HG02852 (cell line): ENCODE measurements around the gene MAEA.

ENCODE experiments used
- ATAC-seq: cut with Tn5 transposase; IDR thresholded peaks from one replicate; pipeline ENCODE4 v1.9.1; 2021; ENCODE audit warnings: mild to moderate bottlenecking, moderate library complexity; ENCODE audit not compliant: unreplicated experiment

Gene MAEA

DNA sequence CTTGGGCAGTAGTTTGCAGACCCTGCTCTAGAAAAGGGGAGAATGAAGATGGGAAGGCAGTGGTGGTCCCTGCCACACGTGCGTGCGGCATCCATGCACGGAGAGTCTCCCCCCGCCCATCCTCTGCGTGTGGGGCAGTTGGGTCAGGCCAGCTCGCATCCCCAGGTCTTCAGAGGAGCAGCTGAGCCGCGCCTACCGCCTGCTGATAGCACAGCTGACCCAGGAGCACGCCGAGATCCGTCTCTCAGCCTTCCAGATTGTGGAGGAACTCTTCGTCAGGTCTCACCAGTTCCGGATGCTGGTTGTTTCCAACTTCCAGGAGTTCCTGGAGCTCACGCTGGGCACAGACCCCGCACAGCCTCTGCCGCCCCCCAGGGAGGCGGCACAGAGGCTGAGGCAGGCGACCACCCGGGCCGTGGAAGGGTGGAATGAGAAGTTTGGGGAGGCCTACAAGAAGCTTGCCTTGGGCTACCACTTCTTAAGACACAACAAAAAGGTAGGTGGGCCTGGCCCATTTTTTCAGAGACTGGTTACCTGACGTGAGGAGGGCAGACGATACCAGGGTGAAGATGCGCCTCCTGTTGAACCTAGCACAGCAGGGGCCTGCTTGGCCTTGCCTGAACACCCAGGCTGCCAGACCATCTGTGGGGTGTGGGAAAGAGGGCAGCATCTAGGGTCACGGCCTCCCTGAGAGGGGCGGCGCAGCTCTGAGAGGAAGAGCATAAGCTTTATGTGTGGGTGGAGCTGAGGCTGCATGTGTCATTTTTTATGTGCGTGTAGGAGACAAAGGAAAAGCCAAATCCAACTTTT is 59.9 kb downstream of the MAEA start:
- no peak for ATAC-seq

DNA sequence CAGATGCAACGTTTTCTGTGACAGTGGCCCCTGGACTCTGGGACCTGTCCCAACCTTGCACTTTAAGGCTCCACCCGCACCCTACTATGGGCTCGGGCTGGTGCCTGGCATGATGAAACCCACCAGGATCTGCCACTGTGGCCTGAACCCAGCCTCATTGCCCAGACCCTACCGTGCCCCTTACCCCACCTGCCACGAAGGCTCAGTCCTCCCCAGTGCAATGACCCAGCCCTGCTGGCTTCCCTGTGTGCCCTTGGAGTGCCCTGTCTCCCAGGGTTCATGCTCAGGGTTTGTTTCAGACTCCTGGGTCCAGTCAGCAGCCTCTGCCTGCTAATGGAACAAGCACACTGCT is 60.5 kb downstream of the MAEA start:
- no peak for ATAC-seq

DNA sequence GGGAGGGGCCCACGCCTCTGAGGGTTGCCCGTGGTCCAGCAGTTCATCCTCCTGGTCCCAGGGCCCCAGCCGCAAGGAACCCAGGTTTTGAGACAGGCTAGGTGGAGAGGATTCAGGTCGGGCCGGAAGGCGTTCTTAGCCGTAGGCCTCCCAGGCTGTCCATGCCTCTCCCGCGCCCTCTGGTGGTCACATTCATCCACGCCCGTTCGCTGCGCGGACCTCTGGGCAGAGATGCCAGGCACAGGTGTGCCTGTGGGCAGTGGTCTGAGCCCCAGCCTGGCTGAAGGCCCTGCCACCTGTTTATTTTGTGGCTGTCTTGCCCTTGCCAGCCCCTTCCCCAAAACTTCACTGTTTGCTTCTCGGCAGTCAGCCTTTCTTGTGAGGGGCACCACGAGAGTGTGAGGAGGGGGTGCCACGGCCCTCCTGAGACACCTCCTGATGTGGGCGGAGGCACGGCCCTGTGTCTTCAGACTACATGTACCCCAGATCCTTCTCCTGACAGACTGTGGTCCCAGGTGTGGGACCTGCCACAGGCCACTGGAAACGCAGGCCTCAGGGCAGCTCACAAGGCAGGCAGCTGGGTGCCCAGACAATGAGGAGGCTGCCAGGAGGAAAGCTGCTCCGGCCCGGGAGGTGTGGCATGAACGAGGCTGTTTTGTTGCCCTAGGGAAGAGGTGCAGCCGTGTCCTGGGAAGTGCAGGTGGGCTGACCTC is 62.3 kb downstream of the MAEA start:
- no peak for ATAC-seq

DNA sequence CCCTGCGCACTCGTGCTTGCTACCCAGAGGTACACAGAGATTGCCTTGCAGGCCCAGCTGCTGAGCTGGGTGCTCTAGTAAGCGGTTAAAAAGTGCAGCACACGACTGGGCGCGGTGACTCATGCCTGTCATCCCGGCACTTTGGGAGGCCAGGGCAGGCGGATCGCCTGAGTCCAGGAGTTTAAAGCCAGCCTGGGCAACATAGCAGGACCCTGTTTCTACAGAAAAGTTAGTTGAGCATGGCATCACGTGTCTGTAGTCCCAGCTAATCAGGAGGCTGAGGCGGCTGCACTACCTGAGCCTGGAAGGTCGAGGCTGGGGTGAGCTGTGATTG is 62.8 kb downstream of the MAEA start:
- no peak for ATAC-seq

DNA sequence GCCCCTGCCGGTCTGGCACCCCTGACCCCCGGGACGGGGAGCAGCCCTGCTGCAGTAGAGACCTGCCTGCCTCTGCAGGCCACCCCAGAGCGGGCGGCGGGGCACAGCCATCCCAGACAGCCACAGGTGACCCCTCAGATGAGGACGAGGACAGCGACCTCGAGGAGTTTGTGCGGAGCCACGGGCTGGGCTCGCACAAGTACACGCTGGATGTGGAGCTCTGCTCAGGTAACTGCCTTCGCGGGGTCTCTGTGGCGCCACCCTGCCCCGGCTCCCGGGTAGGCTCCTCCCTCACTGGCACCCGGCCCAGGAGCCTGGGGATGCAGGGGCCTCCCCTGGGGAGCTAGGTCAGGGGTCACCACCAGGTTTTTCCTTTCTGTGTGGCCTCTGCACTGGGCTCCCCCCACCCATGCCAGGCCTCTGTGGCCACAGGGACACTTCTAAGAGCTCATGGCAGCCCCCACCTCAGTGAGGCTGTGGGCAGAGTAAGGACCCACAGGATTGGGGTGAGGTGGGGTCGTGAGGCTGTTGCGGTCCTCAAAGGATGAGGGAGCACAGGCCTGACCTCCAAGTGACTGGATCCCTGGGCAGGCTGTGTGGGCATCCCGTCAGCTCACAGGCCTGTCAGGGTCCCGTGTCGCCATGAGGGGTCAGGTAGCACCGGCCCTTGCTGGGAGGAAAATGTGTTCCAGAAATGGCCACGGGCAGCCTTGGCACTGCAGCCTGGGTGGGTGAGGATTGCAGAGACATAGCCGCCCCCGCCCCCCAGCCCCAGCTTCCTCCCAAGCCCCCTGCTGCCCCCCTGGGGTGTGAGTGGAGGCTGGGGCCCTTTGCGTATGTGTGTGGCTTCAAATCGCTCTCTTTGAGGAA is 63.7 kb downstream of the MAEA start:
- ATAC-seq = no peak

DNA sequence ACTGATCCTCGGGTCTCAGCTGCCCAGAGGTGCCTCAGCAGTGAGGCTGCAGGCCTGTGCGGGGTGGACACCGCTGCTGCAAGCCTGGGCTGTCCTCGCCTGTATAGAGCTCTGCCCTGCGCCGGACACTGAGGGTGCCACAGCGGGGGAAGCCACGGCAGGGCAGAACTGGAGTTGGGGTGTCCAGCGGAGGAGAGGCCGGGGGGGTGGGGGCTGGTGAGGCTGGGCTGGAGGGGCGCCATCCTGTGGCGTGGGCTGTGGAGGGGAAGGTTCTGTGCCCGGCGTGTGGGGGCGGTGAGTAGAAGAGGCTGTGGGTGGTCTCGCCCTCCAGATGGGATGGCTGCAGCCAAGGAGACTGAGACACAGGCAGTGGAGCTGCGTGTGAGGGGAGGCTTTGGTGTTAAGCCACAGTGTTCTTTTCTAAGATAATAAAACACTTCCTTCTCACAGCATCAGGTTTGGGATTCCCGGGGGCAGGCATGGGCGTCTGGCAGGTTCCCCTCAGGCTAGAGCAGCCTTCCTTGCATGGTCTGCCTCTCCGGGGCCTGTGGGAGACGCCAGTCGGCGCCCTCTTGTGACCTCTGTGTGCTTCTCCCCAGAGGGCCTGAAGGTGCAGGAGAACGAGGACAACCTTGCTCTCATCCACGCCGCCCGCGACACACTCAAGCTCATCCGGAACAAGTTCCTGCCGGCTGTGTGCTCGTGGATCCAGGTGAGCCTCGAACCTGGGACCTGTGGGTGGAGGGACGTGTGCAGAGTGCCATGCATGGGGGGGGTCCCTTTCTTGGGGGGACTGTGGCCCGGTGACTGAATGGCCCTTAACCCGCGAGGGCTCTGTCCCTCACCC is 64.7 kb downstream of the MAEA start:
- ATAC-seq = no peak

DNA sequence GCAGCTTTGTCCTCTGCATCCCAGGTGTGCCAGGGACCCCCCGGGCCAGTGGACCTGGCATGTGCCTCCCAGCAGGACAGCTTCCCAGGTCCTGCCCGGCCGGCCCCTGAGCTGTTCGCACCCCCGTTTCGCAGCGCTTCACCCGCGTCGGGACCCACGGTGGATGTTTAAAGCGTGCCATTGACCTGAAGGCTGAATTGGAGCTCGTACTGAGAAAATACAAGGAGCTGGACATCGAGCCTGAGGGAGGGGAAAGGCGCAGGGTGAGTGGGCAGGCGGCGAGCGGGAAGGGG is 65.2 kb downstream of the MAEA start:
- ATAC-seq = no peak

DNA sequence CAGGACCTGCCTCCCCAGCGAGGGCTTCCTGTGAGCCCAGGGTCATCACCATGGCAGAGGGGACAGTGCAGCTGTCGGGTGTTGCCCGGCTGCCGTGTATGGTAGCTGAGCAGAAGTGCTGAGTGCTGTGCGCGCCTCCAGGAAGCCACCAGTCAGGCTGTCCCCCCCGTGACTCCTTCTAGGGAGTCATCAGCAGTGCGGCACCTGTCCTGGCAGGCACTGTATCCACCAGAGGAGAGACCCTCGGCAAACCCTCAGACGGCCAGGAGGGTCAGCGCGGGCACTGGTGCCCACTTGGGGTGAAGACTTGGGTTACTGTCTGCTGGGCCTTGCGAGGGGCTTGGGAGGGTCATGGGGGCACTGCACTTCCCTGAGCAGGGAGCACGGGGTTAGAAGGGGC is 65.7 kb downstream of the MAEA start:
- no peak for ATAC-seq

DNA sequence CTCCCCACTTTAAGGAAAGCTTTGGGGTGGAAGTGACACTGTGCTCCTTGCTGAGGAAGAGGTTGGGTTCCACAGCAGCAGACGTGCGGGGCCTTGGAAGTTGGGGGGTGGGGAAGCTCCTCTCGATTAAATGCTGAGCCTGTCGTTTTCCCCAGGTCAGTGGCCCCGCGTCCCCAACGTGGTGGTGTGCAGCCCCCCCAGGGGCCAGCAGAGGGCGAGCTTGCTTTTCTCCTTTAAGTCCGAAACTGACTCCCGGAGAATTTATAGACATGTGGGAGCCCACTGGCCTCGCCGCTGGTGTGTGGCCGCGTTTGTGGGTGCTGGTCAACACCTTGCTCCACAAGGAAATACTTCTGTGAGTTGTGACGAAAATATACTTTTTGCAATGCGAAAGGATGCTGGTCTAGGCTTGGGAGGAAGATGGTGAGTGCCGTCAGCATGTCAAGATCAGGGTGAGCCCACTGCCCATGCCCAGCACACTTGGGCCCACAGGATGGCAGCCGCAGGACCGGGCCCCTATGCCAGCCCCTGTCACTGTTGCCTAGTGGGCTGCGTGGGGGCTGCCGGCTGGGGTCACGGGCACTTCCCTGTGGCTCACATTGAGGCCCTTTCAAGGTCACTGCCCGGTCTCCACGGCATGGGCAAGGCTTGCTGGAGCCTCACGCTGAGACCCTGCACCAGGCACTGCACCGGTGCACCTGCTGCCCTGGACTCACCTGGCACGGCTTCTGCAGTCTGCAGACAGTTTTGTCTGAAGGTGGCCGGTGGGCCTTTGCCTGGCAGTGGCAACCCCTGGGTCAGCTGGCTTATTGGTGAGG is 66.7 kb downstream of the MAEA start:
- no peak for ATAC-seq

DNA sequence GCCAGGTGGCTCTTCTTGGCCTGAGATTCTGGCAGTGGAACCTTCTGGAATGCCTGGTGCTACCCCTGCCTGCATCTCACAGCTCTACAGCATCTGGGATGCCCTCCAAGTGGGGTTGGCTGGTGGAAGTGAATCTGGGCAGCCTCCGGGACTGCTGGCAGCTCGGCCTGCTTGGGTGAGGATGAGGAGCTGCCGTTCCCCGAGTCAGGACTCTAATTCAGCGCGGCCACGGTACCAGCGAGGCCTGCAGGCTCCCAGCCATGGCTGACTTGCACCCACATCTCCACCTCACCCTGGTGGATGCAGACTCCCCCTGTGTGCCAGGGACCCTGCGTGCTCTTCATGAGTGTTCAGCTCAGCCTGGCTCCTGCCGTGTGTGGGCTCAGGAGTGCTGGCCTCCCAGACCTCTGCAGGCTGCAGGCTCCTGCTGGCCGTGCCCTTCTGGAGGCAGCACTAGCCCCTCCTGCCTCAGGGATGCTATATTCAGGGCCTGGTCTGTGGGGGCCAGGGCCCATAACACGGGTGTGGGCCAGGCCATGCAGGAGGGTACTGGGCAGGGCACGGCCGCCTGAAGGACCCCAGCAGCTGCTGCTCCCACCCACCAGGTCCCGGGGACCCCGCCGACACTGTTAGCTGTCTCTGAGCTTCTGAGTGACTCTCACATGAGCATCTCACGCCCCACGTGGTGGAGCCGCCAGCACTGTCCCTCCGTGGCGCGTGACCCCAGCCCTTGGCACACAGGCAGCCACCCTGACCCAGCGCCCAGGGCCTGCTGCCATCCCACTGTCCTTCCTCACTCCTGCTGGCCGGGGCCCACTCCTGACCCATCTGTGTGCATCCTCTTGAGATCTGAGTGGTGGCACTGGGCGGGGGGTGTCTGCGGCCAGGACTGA is 67.9 kb downstream of the MAEA start:
- no peak for ATAC-seq

DNA sequence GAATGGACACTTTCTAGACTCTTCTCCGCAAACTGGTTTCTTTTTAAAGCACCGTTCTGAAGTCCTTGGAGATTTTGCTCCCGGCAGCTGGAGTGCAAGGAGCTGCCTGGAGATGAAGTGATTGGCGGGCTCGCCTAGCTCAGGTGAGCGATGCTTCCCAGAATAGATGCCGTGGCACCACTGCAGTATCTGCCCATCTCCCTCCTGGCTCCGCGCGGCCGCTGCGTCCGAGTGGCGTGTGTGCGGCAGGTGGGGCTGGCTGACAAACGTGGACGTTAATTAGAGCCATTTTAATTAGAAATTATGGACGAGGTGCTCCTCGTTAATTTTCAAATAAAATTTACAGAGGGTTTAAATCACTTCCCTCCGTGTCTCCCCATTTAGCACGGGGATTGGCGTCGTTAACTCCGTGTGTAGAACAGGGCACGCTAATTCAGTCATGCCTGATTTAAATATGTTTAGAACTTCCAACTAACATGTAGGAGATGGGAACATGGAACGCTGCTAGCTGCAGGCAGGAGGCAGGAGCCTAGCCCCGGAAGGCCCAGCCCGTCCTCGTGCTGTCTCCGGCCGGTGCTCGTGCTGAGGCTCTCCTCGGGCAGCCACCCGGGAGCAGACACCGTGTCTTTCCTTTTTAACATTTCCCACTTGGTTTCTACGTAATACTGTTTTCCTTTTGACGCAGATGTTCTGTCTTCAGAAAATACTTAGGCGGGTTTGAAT is 68.9 kb downstream of the MAEA start:
- ATAC-seq = no peak

DNA sequence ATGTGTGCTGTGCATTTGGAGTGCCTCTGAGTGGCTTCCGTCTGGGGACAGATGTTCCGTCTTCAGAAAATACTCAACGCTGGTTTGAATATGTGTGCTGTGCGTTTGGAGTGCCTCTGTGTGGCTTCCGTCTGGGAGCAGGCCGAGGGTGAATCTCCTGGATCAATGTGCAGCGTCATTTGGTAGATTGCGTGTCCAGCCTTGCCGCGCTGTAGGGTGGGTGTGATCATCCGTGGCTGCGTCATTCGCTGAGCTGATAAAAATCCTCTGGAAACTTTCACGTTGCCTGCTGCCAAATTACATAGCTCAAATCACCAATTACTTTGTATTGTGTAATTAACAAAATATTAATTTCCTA is 69.4 kb downstream of the MAEA start:
- no peak for ATAC-seq

DNA sequence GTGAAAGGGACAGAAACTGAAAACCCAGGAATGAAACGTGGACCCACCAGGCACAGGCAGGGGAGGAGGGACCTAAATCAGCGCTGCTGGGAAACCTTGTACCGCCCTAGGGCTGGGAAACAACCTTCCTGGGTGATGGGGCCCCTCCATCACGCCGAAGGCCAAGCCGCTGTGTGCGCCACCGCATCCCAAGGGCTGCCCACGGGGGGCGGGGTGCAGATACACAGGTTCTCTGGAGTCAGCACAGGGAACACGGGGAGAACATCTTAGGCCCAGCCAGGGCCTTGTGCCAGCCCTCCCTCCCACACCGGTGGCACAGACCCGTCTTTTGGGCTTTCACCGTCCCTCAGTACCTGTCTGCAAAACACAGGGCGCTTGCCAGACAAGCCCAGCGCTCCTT is 70.3 kb downstream of the MAEA start:
- no peak for ATAC-seq

DNA sequence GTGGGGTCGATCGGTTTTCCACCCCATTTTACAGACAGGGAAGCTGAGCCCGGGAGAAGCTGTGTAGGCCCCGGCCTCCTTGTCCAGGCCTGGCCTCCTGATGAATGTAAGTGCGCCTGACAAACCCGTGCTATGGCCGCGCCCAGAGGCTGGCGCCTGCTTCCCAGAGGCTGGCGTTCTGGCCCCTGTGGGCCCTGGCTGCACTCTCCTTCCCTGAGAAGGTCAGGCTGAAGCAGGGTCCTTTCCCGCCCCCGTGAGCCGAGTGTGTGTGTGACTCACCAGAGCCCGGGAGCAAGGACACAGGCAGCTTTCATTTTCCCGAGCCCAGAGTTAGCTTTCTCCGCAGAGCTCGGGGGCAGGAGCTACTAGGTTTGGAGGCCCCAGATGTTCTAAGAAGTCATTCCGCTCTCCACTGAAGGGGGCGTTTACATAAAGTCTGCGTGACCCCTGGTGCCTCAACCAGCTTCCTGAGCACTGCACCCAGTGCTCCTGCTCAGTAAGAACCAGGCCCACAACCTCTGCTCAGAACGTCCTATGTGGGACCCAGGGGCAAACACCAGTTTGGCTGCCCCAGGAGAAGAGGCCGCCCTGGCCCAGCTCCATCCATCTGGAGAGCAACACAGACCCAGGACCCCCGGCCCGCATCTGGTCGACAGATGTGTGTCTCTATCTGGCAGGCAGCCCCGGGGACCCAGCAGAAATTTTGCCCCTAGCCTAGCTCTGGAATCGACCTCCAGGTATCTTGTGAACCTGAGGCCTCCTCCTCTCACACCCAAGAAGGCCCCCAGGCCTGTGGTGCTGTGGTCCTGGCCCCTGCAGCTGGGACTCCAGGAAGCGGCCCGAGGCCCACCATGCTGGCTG is 71.0 kb downstream of the MAEA start:
- no peak for ATAC-seq

DNA sequence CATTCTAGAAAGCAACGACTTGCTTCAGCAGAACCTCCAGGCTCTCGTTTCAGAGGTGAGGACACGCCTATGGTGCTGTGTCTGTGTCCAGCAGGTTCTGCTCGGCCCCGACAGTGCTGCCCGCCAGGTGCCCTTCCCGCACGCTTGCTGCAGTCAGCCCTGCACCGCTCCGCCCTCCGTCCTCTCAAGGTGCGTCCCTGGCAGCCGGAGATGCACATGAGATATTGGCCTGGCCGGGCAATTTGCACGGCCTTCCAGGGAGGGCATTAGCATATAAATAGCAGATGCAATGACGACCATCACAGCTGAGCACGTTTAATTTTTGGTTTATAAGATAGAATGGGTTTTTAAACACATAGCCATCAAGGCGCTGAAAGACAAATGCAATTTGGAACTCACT is 71.7 kb downstream of the MAEA start:
- no peak for ATAC-seq

DNA sequence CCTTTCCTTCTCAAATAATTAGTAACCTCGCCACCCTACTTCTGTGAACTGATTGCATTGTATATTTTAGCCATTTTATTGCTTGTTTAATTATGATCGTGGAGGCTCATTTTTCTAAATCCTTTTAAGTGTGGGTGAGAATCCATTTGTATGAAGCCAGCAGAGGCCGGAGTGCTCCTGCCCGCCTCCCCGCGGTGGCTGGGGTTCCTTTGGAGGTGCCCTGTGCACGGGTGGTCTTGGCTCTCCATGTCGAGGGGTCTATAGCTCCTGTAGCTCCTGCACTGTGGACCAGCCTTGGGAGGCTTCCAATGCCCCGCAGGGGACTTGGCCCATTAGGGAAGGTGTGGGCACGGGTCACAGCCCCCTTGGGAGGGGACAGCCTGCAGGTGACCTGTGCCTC is 72.4 kb downstream of the MAEA start:
- no peak for ATAC-seq

DNA sequence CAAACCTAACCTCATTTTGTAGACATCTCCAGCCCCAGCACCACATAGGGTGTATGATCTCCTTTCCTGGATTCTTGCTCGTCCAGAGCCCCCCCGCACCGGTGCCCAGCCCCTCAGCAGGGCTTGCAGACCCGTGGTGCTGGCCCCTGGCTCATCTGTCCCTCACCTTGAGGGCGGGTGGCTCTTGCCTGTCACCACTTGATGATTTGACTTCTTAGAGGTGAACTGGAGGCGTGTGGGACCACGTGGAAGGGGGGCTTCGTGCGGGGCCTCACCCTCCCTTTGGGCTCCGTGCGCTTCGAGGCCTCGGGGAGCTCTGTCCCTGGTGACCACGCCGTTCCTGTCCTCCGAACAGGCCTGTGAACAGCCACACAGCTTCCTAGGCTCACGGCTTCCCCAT is 72.8 kb downstream of the MAEA start:
- no peak for ATAC-seq

DNA sequence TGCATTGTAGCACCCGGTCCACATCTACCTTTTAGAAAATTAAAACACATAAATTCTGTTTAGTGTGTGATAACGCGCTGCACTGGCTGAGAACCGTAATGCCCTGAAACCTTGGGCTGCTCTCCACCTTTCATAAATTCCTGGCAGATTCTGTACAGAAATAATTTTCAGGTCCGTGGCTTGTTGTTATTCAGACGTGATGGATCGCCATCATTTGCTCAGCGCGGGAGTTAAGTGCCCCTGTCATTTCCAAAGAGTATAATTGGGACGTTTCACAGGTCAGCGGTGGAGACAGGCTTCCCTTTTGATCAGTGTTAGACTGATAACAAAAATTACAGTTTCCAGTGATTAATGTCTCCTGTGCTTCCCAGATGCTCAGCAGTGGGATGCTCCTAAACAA is 73.8 kb downstream of the MAEA start:
- ATAC-seq = no peak
